H1 (cell line): Measurements from ENCODE around the gene DNAJC7. TPM values are rescaled to one million over a fixed set of nuclear protein-coding genes. Genes with fewer than 3 reads are reported as not detected.

Source experiments
- ATF3 ChIP-seq: IDR thresholded peaks from 2 replicates; pipeline ENCODE4 v1.6.1; 2011; ENCODE audit warnings: low read depth, mild to moderate bottlenecking, low read length; ENCODE audit not compliant: insufficient read depth
- CHD7 ChIP-seq: fragments of 300-600 bp; sonication (generic); IDR thresholded peaks from 2 replicates; pipeline ENCODE4 v1.7.1; 2012; ENCODE audit warnings: low read length, moderate library complexity, mild to moderate bottlenecking, inconsistent platforms; ENCODE audit not compliant: insufficient replicate concordance
- CREB1 ChIP-seq: IDR thresholded peaks from 2 replicates; pipeline ENCODE4 v1.6.1; 2012; ENCODE audit warnings: inconsistent platforms
- SAP30 ChIP-seq: fragments of 300-600 bp; sonication (generic); IDR thresholded peaks from 2 replicates; pipeline ENCODE4 v1.7.1; 2012; ENCODE audit warnings: low read length, moderate library complexity, mild to moderate bottlenecking, inconsistent platforms; ENCODE audit not compliant: insufficient read depth, insufficient replicate concordance
- polyA plus RNA-seq, 7 experiments: library from polyadenylated mRNA; depleted of rRNA in 3 of 7; stranded (reverse) in 5 of 7; unstranded in 2 of 7; fragments of >200 nt in 5 of 7; fragments of 200-250 nt in 2 of 7; gene quantifications; 1 replicate in 5 of 7; 2 replicates in 1 of 7; 4 replicates in 1 of 7; pipeline versions ENCODE4 v1.2.1 to v1.2.3, GENCODE V29; 2011 to 2013; ENCODE audit warnings: missing spikeins in 2 of 7, mixed read lengths in 2 of 7
- total RNA-seq: library from RNA; stranded (reverse); fragmentation: NEBNext Ultra II Directional; extraction: Animal tissue kit (Norgen Biotek cat#: 25700); gene quantifications from 2 replicates; pipeline ENCODE4 v1.2.1, GENCODE V29; 2021

Gene DNAJC7
- total and polyA plus RNA-seq, 2 of the 8 experiments (the other 6 are each of a cell fraction or from before 2014, with no cell fraction given), result 31.0 to 148 TPM

DNA sequence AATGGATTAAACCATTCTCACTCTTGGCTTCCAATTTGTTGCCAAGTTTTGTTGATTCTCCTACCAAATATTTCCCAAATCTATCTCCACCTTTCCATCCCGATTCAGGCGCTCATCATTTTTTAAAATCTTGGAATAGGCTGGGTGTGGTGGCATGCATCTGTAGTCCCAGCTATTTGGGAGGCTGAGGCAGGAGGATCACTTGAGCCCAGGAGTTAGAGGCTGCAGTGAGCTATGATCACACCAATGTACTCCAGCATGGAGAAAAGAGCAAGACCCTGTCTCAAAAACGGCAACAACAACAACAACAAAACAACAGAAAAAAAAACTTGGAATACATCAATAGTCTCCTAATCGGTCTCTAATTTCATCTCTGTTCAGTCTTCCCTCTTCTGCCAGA lies 1.7 kb upstream of the DNAJC7 start (continued):
- no peak for TF ChIP-seq CHD7
- TF ChIP-seq ATF3, result no peak
- TF ChIP-seq SAP30, result no peak
- TF ChIP-seq CREB1, result no peak
